Measurements from ENCODE around the gene FARS2. TPM values are rescaled to one million over a fixed set of nuclear protein-coding genes. Genes with fewer than 3 reads are reported as not detected.

FARS2 gene
- polyA plus RNA-seq, 1 of the 3 experiments (the other 2 are of a cell fraction): 12.5 TPM

- Histone ChIP-seq H3F3A (replicated peaks; ENCODE audit: insufficient read depth) (no peaks in the 10 kb centered on the region), H3K79me2 (ENCODE audit: insufficient read depth) (no peaks in the 10 kb centered on the region), H3K36me3 (replicated peaks in 1 of 2; ENCODE audit: control insufficient read depth in 1 of 2, insufficient read depth in 2 of 2, low read length in 1 of 2) (no peaks in the 10 kb centered on the region), H2AFZ (ENCODE audit: low read depth) (no peak overlapping the region), H4K20me1 (ENCODE audit: insufficient read depth) (no peaks in the 10 kb centered on the region), H3K4me1 (ENCODE audit: control insufficient read depth in 1 of 2, insufficient read depth in 2 of 2, low read depth in 1 of 2, low read length in 1 of 2) (no peaks in the 10 kb centered on the region; a peak in 1 of 4 replicates), H3K4me2 (no peak overlapping the region), H3K27ac (ENCODE audit: low read depth in 2 of 2, low read length in 1 of 2) (no peak overlapping the region), H3K27me3 (ENCODE audit: insufficient read depth) (no peaks in the 10 kb centered on the region), H3K9me3 (no peaks in the 10 kb centered on the region), H3K9ac (no peak overlapping the region), H3K4me3 (ENCODE audit: low read depth in 2 of 2, low read length in 1 of 2) (no peak overlapping the region), H3K9me2 (no peaks in the 10 kb centered on the region)
- POLR2A ChIA-PET: no interaction called here
- 91% methylated on average over 7 of the region's 7 CpGs for WGBS (ENCODE audit: low lambda C conversion rate)
- TF ChIP-seq SIN3A (IDR thresholded peaks at IDR 0.05; ENCODE audit: borderline replicate concordance, low read depth, low read length): no peak
- TF ChIP-seq JUND (IDR thresholded peaks at IDR 0.05): no peak
- no peak for TF ChIP-seq TAF1 (IDR thresholded peaks at IDR 0.05; ENCODE audit: borderline replicate concordance, low read depth, low read length)
- DNase-seq: no peak
- CTCF ChIA-PET: no interaction called here
These were observed 509.9 kb downstream of the FARS2 start for GRCh38 chr6:5771211-5771610.

DNA sequence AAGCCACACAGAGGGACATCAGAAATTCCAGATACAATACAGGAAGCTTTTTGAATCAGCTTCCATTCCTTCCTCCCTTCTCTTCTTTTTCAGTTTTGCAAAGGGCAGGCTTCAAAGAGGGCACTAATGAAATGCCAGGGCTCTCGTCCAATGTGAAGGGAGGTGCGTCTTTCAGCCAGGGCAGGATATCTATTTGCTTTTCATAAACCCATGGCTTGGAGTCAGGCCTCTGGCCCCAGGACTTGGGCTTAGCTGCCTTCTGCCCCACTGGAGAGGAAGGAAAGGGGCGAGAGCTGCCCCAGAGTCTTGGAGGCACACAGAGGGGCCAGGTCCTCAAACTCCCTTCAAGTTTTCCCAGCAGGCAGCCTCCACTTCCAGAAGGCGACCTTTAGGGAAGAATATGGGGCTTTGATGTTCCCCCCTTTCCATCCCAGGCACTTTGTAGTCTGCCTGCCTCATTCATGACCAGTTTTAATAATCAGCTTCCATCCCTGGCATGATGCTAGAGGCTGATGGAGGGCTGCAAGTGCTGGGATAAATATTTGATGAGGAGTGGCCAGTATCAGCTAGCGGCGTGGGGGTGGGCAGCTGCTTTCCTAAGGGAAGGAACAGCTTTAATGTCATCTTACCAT is 510.6 kb downstream of the FARS2 start:
- H3K4me3 ChIP-seq (ENCODE audit: low read depth in 2 of 2, low read length in 1 of 2): no peak overlapping the region
- DNase-seq: no peak
- TF ChIP-seq CHD2 (IDR thresholded peaks at IDR 0.05; ENCODE audit: low read length, partially characterized antibody): no peak
- TF ChIP-seq SIN3A (IDR thresholded peaks at IDR 0.05; ENCODE audit: borderline replicate concordance, low read depth, low read length): no peak
- TF ChIP-seq CTCF (IDR thresholded peaks at IDR 0.05): no peak
- no peak for TF ChIP-seq TEAD4 (IDR thresholded peaks at IDR 0.05; ENCODE audit: borderline replicate concordance, insufficient read depth)
- no peak for TF ChIP-seq MXI1 (IDR thresholded peaks at IDR 0.05; ENCODE audit: low read depth, low read length)
- no peak for TF ChIP-seq MEF2A (IDR thresholded peaks at IDR 0.05; ENCODE audit: borderline replicate concordance, low read depth)
- TF ChIP-seq, protein P1, sequence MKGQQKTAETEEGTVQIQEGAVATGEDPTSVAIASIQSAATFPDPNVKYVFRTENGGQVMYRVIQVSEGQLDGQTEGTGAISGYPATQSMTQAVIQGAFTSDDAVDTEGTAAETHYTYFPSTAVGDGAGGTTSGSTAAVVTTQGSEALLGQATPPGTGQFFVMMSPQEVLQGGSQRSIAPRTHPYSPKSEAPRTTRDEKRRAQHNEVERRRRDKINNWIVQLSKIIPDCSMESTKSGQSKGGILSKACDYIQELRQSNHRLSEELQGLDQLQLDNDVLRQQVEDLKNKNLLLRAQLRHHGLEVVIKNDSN (IDR thresholded peaks at IDR 0.05; ENCODE audit: borderline replicate concordance, low read depth): no peak
- no peak for TF ChIP-seq GATA2 (CRISPR knock-in tag; IDR thresholded peaks at IDR 0.05)
- no peak for TF ChIP-seq PBX3 (IDR thresholded peaks at IDR 0.05)
- no peak for TF ChIP-seq RCOR1 (IDR thresholded peaks at IDR 0.05; ENCODE audit: low read length)
- TF ChIP-seq ZBTB33 (IDR thresholded peaks at IDR 0.05; ENCODE audit: borderline replicate concordance, low read depth): no peak
- no peak for TF ChIP-seq JUND (IDR thresholded peaks at IDR 0.05)
- no peak for TF ChIP-seq RFX5 (IDR thresholded peaks at IDR 0.05; ENCODE audit: low read length)
- H3K36me3 ChIP-seq (replicated peaks in 1 of 2; ENCODE audit: control insufficient read depth in 1 of 2, insufficient read depth in 2 of 2, low read length in 1 of 2): no peaks in the 10 kb centered on the region
- no peak overlapping the region for H2AFZ ChIP-seq (ENCODE audit: low read depth)
- H3K9me2 ChIP-seq: no peaks in the 10 kb centered on the region
- no peaks in the 10 kb centered on the region; a peak in 1 of 4 replicates for H3K4me1 ChIP-seq (ENCODE audit: control insufficient read depth in 1 of 2, insufficient read depth in 2 of 2, low read depth in 1 of 2, low read length in 1 of 2)
- H3K27ac ChIP-seq (ENCODE audit: low read depth in 2 of 2, low read length in 1 of 2): no peak overlapping the region
- H3F3A ChIP-seq (replicated peaks; ENCODE audit: insufficient read depth): no peaks in the 10 kb centered on the region
- H3K27me3 ChIP-seq (ENCODE audit: insufficient read depth): no peaks in the 10 kb centered on the region
- H4K20me1 ChIP-seq (ENCODE audit: insufficient read depth): no peaks in the 10 kb centered on the region
- H3K9ac ChIP-seq: no peak overlapping the region
- ChIA-PET CTCF (interaction anchor here (0.7 kb wide), 1 partner anchor 14 kb away, joined by 3 read pairs; no protein-coding TSS in a partner anchor), POLR2A (no interaction called here)
- H3K79me2 ChIP-seq (ENCODE audit: insufficient read depth): no peaks in the 10 kb centered on the region
- no peaks in the 10 kb centered on the region for H3K9me3 ChIP-seq
- 94% methylated on average over 6 of the region's 6 CpGs for WGBS (ENCODE audit: low lambda C conversion rate)
- no peak overlapping the region for H3K4me2 ChIP-seq
